B cell (primary cell): ENCODE measurements around the gene CFAP52. TPM values are rescaled to one million over a fixed set of nuclear protein-coding genes. Genes with fewer than 3 reads are reported as not detected.

Experiments
- ATAC-seq: fragments of 200-7000 bp; cut with Tn5 transposase; one replicate; pipeline ENCODE4 v1.10.0; 2021; ENCODE audit warnings: low read depth, mild to moderate bottlenecking, moderate number of reproducible peaks, moderate library complexity
- CTCF ChIA-PET: fragments of 350-600 bp; sonication (Branson Sonifier 250); formaldehyde crosslinking; loops from one replicate; lab custom pipeline; 2021; ENCODE audit warnings: antibody characterized with exemption, inconsistent platforms; lab: Charles Lee
- POLR2A ChIA-PET: fragments of 350-600 bp; sonication (Branson Sonifier 250); formaldehyde crosslinking; loops from one replicate; lab custom pipeline; 2021; ENCODE audit warnings: antibody characterized with exemption; lab: Charles Lee
- DNase-seq: peaks from one replicate; pipeline ENCODE4 v3.0.0; 2013
- H2AFZ ChIP-seq: 2 replicates; pipeline ENCODE4 v1.6.1; 2012; ENCODE audit warnings: mild to moderate bottlenecking, low read depth, low read length; ENCODE audit not compliant: insufficient read depth, poor library complexity, severe bottlenecking
- H3K27ac ChIP-seq, 2 donors: 1 replicate in 1 of 2; 2 replicates in 1 of 2; pipeline ENCODE4 v1.5.1; 2012 to 2013; ENCODE audit warnings: low read length in 2 of 2, mild to moderate bottlenecking in 2 of 2, moderate library complexity in 1 of 2
- H3K27me3 ChIP-seq, 4 experiments: fragments of 200-600 bp in 1 of 4; sonication (generic) in 1 of 4; replicated peaks in 1 of 4; 1 replicate in 2 of 4; 2 replicates in 2 of 4; pipeline versions ENCODE4 v1.6.1 to v1.7.0; 2013 to 2016; ENCODE audit warnings: low read length in 3 of 4, mild to moderate bottlenecking in 2 of 4, mixed read lengths in 1 of 4, moderate library complexity in 1 of 4; ENCODE audit not compliant: insufficient read depth in 4 of 4, control insufficient read depth in 3 of 4; ENCODE audit errors: control extremely low read depth in 1 of 4
- H3K36me3 ChIP-seq, 2 experiments: replicated peaks in 1 of 2; 1 replicate in 1 of 2; 2 replicates in 1 of 2; pipeline versions ENCODE4 v1.6.1 to v1.7.1; 2013; ENCODE audit warnings: low read length in 1 of 2; ENCODE audit not compliant: insufficient read depth in 2 of 2, control insufficient read depth in 1 of 2; ENCODE audit errors: control extremely low read depth in 1 of 2, extremely low read depth in 1 of 2
- H3K4me1 ChIP-seq, 2 donors: fragments of 200-600 bp in 1 of 2; sonication (generic) in 1 of 2; 1 replicate in 1 of 2; 2 replicates in 1 of 2; pipeline versions ENCODE4 v1.5.1 to v1.6.1; 2013 to 2017; ENCODE audit warnings: low read length in 2 of 2; ENCODE audit not compliant: control insufficient read depth in 2 of 2, insufficient read depth in 2 of 2
- H3K4me2 ChIP-seq: replicated peaks from 2 replicates; pipeline ENCODE3; 2012; ENCODE audit warnings: mild to moderate bottlenecking, low read depth, low read length; ENCODE audit not compliant: poor library complexity, severe bottlenecking
- H3K4me3 ChIP-seq, 5 experiments: fragments of 200-600 bp in 1 of 5; sonication (generic) in 1 of 5; 1 replicate in 3 of 5; 2 replicates in 2 of 5; pipeline versions ENCODE4 v1.5.1 to v1.7.0; 2011 to 2016; ENCODE audit warnings: low read length in 4 of 5, mild to moderate bottlenecking in 4 of 5, low read depth in 2 of 5, control low read depth in 1 of 5, moderate library complexity in 1 of 5; ENCODE audit not compliant: insufficient read depth in 1 of 5; ENCODE audit errors: control extremely low read depth in 1 of 5, extremely low read depth in 1 of 5
- H3K79me2 ChIP-seq: fragments of 200-600 bp; sonication (generic); one replicate; pipeline ENCODE4 v1.6.0; 2016; ENCODE audit warnings: low read length; ENCODE audit not compliant: control insufficient read depth, insufficient read depth
- H3K9ac ChIP-seq: fragments of 200-600 bp; sonication (generic); 2 replicates; pipeline ENCODE4 v1.6.1; 2017; ENCODE audit warnings: mild to moderate bottlenecking, low read length, moderate library complexity
- H3K9me3 ChIP-seq, 3 donors: one replicate each; pipeline versions ENCODE4 v1.6.1 to v1.7.1; 2013; ENCODE audit warnings: low read length in 2 of 3; ENCODE audit not compliant: control insufficient read depth in 2 of 3, insufficient read depth in 1 of 3; ENCODE audit errors: control extremely low read depth in 1 of 3
- H4K20me1 ChIP-seq: 2 replicates; pipeline ENCODE4 v1.6.0; 2012; ENCODE audit warnings: mild to moderate bottlenecking, low read length; ENCODE audit not compliant: insufficient read depth, control insufficient read depth, poor library complexity, severe bottlenecking
- H3K27ac Mint-ChIP-seq: one replicate; pipeline ENCODE4 v1.8.0; 2021; ENCODE audit warnings: mixed read lengths
- H3K27me3 Mint-ChIP-seq: one replicate; pipeline ENCODE4 v1.8.0; 2021; ENCODE audit warnings: mixed read lengths
- H3K4me1 Mint-ChIP-seq: one replicate; pipeline ENCODE4 v1.8.0; 2021; ENCODE audit warnings: mixed read lengths
- H3K4me3 Mint-ChIP-seq: one replicate; pipeline ENCODE4 v1.8.0; 2021; ENCODE audit warnings: mixed read lengths
- H3K9me3 Mint-ChIP-seq: one replicate; pipeline ENCODE4 v1.8.0; 2022; ENCODE audit warnings: mixed read lengths; ENCODE audit not compliant: insufficient read depth
- EZH2 ChIP-seq: IDR thresholded peaks from 2 replicates; pipeline ENCODE4 v1.6.1; 2012; ENCODE audit warnings: borderline replicate concordance, low read depth, mild to moderate bottlenecking, moderate library complexity, low read length; ENCODE audit not compliant: insufficient read depth, poor library complexity, severe bottlenecking
- WGBS: methylation state at CpG from one replicate; pipeline ENCODE4 v1.1.5; 2013; ENCODE audit warnings: missing lambda C conversion rate; ENCODE audit not compliant: insufficient coverage; 5-methylcytosine and 5-hydroxymethylcytosine counted together
- intact Hi-C: fragments of 100-400 bp; cut with micrococcal nuclease; formaldehyde crosslinking; loops from one replicate; pipeline ENCODE4 v1.10.0; 2022
- polyA plus RNA-seq: library from polyadenylated mRNA; depleted of rRNA; stranded (reverse); fragments of >200 nt; gene quantifications from 2 replicates; pipeline ENCODE4 v1.2.3, GENCODE V29; 2012
- total RNA-seq, 2 donors: library from RNA; stranded (reverse); fragments of 120-200 nt in 1 of 2; gene quantifications; 1 replicate in 1 of 2; 2 replicates in 1 of 2; pipeline versions ENCODE4 v1.2.3 to v1.2.4, GENCODE V29; 2013 to 2022
- TF ChIP-seq, protein P1 (sequence below): fragments of 200-600 bp; IDR thresholded peaks from one replicate; pipeline ENCODE4 v1.8.0; 2022; ENCODE audit warnings: antibody characterized with exemption, mild to moderate bottlenecking

The CFAP52 gene
- total and polyA plus RNA-seq, 2 donors (not counting 1 experiment from before 2014, with no cell fraction given): not detected

DNA sequence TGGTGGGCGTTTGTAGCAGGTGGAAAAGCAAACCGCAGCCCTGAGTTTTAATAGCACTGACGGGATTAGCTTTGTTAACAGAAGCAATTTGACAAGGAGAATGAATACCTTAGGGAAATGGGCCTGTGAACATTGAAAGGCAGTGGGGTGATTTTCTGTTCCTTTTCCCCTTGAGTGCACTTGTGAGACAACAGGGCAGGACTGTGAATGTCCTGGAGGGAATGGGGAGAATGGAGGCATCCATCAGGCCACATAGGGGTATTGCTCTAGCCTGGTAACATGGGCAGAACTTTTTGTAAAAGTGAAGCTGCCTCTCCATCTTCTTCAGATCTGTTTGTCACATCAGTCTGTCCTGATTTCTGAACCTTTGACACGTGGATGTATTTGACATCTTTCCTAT, 95.1 kb downstream of the CFAP52 start:
- Histone ChIP-seq H3K27me3 (no peaks in the 10 kb centered on the region), H3K79me2 (no peaks in the 10 kb centered on the region), H3K36me3 (no peaks in the 10 kb centered on the region), H3K4me1 (no peaks in the 10 kb centered on the region), H3K4me3 (no peak overlapping the region), H2AFZ (no peak overlapping the region), H3K9me3 (no peaks in the 10 kb centered on the region), H4K20me1 (no peaks in the 10 kb centered on the region), H3K27ac (no peak overlapping the region), H3K9ac (no peak overlapping the region), H3K4me2 (no peak overlapping the region)
- no peak overlapping the region for H3K27ac Mint-ChIP-seq
- CTCF ChIA-PET: no interaction called here
- no peak for ATAC-seq
- H3K4me3 Mint-ChIP-seq: no peak overlapping the region
- no peaks in the 10 kb centered on the region for H3K9me3 Mint-ChIP-seq
- peaks cover 10% of the 10 kb centered on the region for H3K27me3 Mint-ChIP-seq
- WGBS: 81% methylated on average over 3 of the region's 4 CpGs
- POLR2A ChIA-PET: no interaction called here
- TF ChIP-seq EZH2: no peak
- TF ChIP-seq, protein P1, sequence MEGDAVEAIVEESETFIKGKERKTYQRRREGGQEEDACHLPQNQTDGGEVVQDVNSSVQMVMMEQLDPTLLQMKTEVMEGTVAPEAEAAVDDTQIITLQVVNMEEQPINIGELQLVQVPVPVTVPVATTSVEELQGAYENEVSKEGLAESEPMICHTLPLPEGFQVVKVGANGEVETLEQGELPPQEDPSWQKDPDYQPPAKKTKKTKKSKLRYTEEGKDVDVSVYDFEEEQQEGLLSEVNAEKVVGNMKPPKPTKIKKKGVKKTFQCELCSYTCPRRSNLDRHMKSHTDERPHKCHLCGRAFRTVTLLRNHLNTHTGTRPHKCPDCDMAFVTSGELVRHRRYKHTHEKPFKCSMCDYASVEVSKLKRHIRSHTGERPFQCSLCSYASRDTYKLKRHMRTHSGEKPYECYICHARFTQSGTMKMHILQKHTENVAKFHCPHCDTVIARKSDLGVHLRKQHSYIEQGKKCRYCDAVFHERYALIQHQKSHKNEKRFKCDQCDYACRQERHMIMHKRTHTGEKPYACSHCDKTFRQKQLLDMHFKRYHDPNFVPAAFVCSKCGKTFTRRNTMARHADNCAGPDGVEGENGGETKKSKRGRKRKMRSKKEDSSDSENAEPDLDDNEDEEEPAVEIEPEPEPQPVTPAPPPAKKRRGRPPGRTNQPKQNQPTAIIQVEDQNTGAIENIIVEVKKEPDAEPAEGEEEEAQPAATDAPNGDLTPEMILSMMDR: no peak
- DNase-seq: no peak
- no peaks in the 10 kb centered on the region for H3K4me1 Mint-ChIP-seq
- intact Hi-C loops: no loop called here

DNA sequence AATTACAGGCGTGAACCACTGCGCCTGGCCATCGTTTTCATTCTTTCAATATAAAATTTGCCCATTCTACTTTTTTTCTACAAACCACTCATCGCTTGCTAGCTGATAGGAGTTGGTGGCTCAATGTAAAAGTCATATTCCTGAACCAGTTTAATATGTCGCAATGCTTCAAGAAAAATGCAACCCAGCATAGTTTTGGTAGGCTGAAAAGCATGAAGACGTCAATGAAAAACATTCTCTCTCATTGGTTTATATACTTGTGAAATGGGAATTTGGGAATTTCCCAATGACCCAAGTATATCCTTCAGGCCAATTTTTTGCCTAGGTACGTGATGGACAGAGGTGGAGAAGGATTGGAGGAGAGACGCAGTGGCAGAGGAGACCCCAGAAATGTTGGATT, 95.8 kb downstream of the CFAP52 start:
- no peaks in the 10 kb centered on the region for H3K9me3 ChIP-seq
- no peaks in the 10 kb centered on the region for H3K27me3 ChIP-seq
- H3K4me2 ChIP-seq: no peak overlapping the region
- ChIA-PET POLR2A (no interaction called here), CTCF (no interaction called here)
- H3K9me3 Mint-ChIP-seq: no peaks in the 10 kb centered on the region
- no peak overlapping the region for H3K4me3 Mint-ChIP-seq
- no peaks in the 10 kb centered on the region for H3K4me1 ChIP-seq
- H3K4me3 ChIP-seq: no peak overlapping the region
- no peaks in the 10 kb centered on the region for H3K79me2 ChIP-seq
- no peaks in the 10 kb centered on the region for H3K36me3 ChIP-seq
- no peak overlapping the region for H3K27ac Mint-ChIP-seq
- ATAC-seq: no peak
- no peak overlapping the region for H3K9ac ChIP-seq
- H4K20me1 ChIP-seq: no peaks in the 10 kb centered on the region
- H3K27ac ChIP-seq: no peak overlapping the region
- no peak for DNase-seq
- intact Hi-C loops: no loop called here
- no peaks in the 10 kb centered on the region for H3K4me1 Mint-ChIP-seq
- H2AFZ ChIP-seq: no peak overlapping the region
- WGBS: 100% methylated on average over 1 of the region's 8 CpGs
- no peak for TF ChIP-seq EZH2
- TF ChIP-seq, protein P1: no peak
- peaks cover 10% of the 10 kb centered on the region for H3K27me3 Mint-ChIP-seq
